Spleen (tissue), 11 donors: ENCODE measurements around the gene TMEM132C. TPM values are rescaled to one million over a fixed set of nuclear protein-coding genes. Genes with fewer than 3 reads are reported as not detected.

ENCODE experiments used
- DNase-seq: peaks from one replicate; pipeline ENCODE4 v3.0.0-alpha.2; 2020
- H3K27ac ChIP-seq, 8 donors: fragments of 200-600 bp; sonication (generic) in 7 of 8; 1 replicate in 4 of 8; 2 replicates in 4 of 8; pipeline versions ENCODE4 v1.5.0 to v1.8.0; 2016 to 2021; ENCODE audit warnings: inconsistent platforms in 4 of 8, mild to moderate bottlenecking in 4 of 8, moderate library complexity in 1 of 8
- H3K27me3 ChIP-seq, 7 donors: fragments of 200-600 bp; sonication (generic) in 6 of 7; replicated peaks in 1 of 7; 1 replicate in 4 of 7; 2 replicates in 3 of 7; pipeline versions ENCODE4 v1.5.0 to v1.8.0; 2016 to 2021; ENCODE audit warnings: inconsistent platforms in 3 of 7, mild to moderate bottlenecking in 1 of 7
- H3K36me3 ChIP-seq, 6 donors: fragments of 200-600 bp; sonication (generic) in 5 of 6; 1 replicate in 4 of 6; 2 replicates in 2 of 6; pipeline versions ENCODE4 v1.5.0 to v1.8.0; 2016 to 2021; ENCODE audit warnings: inconsistent platforms in 2 of 6
- H3K4me1 ChIP-seq, 6 donors: fragments of 200-600 bp; sonication (generic) in 5 of 6; 1 replicate in 3 of 6; 2 replicates in 3 of 6; pipeline versions ENCODE4 v1.5.0 to v1.8.0; 2016 to 2021; ENCODE audit warnings: inconsistent platforms in 3 of 6
- H3K4me3 ChIP-seq, 8 donors: fragments of 200-600 bp; sonication (generic) in 7 of 8; 1 replicate in 4 of 8; 2 replicates in 4 of 8; pipeline versions ENCODE4 v1.5.0 to v1.8.0; 2016 to 2021; ENCODE audit warnings: inconsistent platforms in 4 of 8, mild to moderate bottlenecking in 4 of 8, moderate library complexity in 2 of 8
- H3K9me3 ChIP-seq, 8 donors: fragments of 200-600 bp; sonication (generic) in 7 of 8; 1 replicate in 4 of 8; 2 replicates in 4 of 8; pipeline versions ENCODE4 v1.5.0 to v1.8.0; 2016 to 2021; ENCODE audit warnings: inconsistent platforms in 4 of 8
- CTCF ChIP-seq, 11 experiments: fragments of 200-600 bp in 7 of 11; fragments of 450-650 bp in 4 of 11; sonication (generic) in 4 of 11; IDR thresholded peaks in 8 of 11; conservative IDR thresholded peaks in 3 of 11; 1 replicate in 7 of 11; 2 replicates in 4 of 11; pipeline versions ENCODE4 v1.4.0 to v1.8.0; 2016 to 2021; ENCODE audit warnings: antibody characterized with exemption in 11 of 11, inconsistent platforms in 4 of 11, mild to moderate bottlenecking in 1 of 11
- POLR2A ChIP-seq, 3 donors: fragments of 450-650 bp; IDR thresholded peaks; one replicate each; pipeline ENCODE4 v1.5.1; 2017; ENCODE audit warnings: antibody characterized with exemption in 3 of 3, mild to moderate bottlenecking in 1 of 3
- POLR2AphosphoS5 ChIP-seq, 3 donors: sonication (generic); formaldehyde crosslinking; IDR thresholded peaks; one replicate each; pipeline ENCODE4 v1.5.1; 2017; ENCODE audit warnings: antibody characterized with exemption in 3 of 3
- WGBS, 5 donors: extraction: QIAGEN DNeasy Blood & Tissue Kit in 3 of 5; methylation state at CpG; one replicate each; pipeline versions ENCODE4 v1.1.5 to v1.1.7; 2013 to 2018; 5-methylcytosine and 5-hydroxymethylcytosine counted together
- intact Hi-C: fragments of 100-400 bp; cut with DNase I; formaldehyde crosslinking; loops from one replicate; pipeline ENCODE4 v1.15.0; 2023; ENCODE audit warnings: low total_unique reads
- polyA plus RNA-seq, 3 donors: library from polyadenylated mRNA; stranded (reverse); fragments of 200-250 nt; gene quantifications; one replicate each; pipeline ENCODE4 v1.2.1, GENCODE V29; 2013
- total RNA-seq, 7 donors: library from RNA; depleted of rRNA in 3 of 7; stranded (reverse); fragments of >200 nt in 3 of 7; fragmentation: NEBNext Ultra II Directional in 4 of 7; extraction: Animal tissue kit (Norgen Biotek cat#: 25700) in 4 of 7; gene quantifications; one replicate each; pipeline versions ENCODE4 v1.1.0 to v1.2.1, GENCODE V29; 2016 to 2021
- donor health status: healthy with polysubstance abuse.
- donor health status: DM: no; HTN: no; CAD: no; lungs with moderate emphysema.
- donor health status: DM: no; HTN: no; CAD: no.
- donor health status: Bipolar disorder and iron deficiency.
- donor health status: healthy.
- donor health status: DM: no; HTN: no; CAD: no.
- donor health status: DM: yes; HTN: yes; CAD: no.

Gene TMEM132C
- total and polyA plus RNA-seq, 10 donors: 0.08 to 0.83 (median 0.25) TPM; not detected in 4

DNA sequence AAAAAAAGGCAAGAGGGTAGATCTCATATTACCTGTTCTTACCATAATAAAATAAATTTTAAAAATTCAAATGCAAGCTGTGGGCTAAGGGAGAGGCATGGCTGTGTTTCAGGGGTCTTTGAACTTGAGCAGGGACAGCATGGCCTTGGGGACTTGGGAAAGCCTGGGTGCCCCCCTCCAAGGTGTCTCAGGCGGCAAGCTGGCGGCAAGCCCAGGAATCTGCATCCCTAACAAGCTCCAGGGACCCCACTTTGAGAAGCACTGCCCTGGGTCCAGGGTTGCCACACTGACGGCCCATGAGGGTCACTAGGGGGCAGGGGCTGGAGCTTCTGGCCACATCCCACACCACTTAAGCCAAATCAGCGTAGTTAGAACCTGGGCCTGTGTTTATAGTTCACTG is 363.0 kb downstream of the TMEM132C start:
- 71 to 92% (median 81%) methylated on average over 4 of the region's 4 CpGs for WGBS, 5 donors
- Histone ChIP-seq H3K27ac (no peak overlapping the region), H3K9me3 (peaks cover 0 to 23% (median 8%) of the 10 kb centered on the region in 8 donors), H3K4me1 (no peaks in the 10 kb centered on the region), H3K27me3 (peaks cover 0 to 9% (median 0%) of the 10 kb centered on the region in 7 donors), H3K36me3 (no peaks in the 10 kb centered on the region), H3K4me3 (no peak overlapping the region)
- intact Hi-C loops: no loop called here
- TF ChIP-seq POLR2AphosphoS5 (IDR thresholded peaks at IDR 0.05) (no peak), CTCF (IDR thresholded peaks at IDR 0.05 in 8 of 11, conservative IDR thresholded peaks at IDR 0.05 in 3 of 11) (no peak), POLR2A (IDR thresholded peaks at IDR 0.05) (no peak)
- no peak for DNase-seq

DNA sequence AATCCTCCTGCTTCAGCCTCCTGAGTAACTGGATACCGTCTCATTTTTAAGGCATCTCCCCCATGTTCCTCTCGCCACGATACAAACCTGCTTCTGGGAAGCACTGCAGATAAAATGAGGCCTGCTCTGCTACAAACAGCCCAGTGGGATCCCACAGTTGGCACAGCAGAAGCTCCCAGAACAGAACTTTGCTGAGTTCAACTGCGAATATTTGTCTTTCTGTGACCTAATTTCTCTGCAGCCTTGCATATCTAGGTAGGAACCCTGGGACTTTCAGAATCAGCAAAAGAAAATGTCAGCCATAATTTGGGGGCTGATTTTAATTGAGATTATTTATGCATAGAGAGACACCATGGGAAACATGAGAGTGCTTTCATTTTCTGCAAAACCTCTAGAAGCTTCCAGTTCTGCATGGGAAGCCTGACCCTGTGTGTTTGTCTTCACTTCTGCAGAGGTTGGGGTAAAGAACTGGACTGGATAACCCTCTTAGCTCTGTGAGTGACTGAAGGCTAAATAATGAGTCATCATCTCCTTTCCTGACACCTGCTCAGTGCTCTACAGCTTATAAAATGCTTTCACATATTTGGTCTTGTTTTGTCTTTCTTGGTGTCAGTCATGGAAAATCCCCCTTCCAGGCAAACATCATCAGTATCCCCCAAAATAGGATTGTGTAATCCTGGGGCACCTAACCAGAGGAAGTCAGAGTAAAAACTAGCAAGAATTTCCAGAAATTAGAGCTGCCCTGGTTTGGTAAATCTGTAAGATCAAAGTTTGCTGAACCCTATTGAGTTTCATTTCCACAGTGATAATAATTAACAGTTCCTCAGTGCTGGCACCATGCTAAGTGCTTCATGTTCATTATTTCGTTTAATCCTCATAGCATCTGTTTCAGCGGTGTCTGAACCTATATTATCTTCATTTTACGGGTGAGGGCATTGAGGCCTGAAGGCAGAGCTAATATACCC is 371.0 kb downstream of the TMEM132C start:
- 81 to 94% (median 86%) methylated on average over 7 of the region's 7 CpGs for WGBS, 5 donors
- no peak for DNase-seq
- TF ChIP-seq POLR2A (IDR thresholded peaks at IDR 0.05) (no peak), POLR2AphosphoS5 (IDR thresholded peaks at IDR 0.05) (no peak), CTCF (IDR thresholded peaks at IDR 0.05 in 8 of 11, conservative IDR thresholded peaks at IDR 0.05 in 3 of 11) (no peak)
- Histone ChIP-seq H3K27ac (no peak overlapping the region), H3K27me3 (peaks cover 0 to 8% (median 0%) of the 10 kb centered on the region in 7 donors), H3K4me3 (no peak overlapping the region), H3K4me1 (no peaks in the 10 kb centered on the region), H3K9me3 (peaks cover 0 to 5% (median 2%) of the 10 kb centered on the region in 8 donors), H3K36me3 (no peaks in the 10 kb centered on the region)
- intact Hi-C loops: no loop called here

- H3K4me1 ChIP-seq: no peaks in the 10 kb centered on the region
- peaks cover 0 to 8% (median 0%) of the 10 kb centered on the region in 7 donors for H3K27me3 ChIP-seq
- no peak for TF ChIP-seq POLR2AphosphoS5 (IDR thresholded peaks at IDR 0.05)
- TF ChIP-seq POLR2A (IDR thresholded peaks at IDR 0.05): no peak
- no peak for TF ChIP-seq CTCF (IDR thresholded peaks at IDR 0.05 in 8 of 11, conservative IDR thresholded peaks at IDR 0.05 in 3 of 11)
- H3K9me3 ChIP-seq: no peaks in the 10 kb centered on the region
- H3K27ac ChIP-seq: no peak overlapping the region
- intact Hi-C loops: no loop called here
- no peak overlapping the region for H3K4me3 ChIP-seq
- no peak for DNase-seq
- no peaks in the 10 kb centered on the region for H3K36me3 ChIP-seq
These were observed 372.1 kb downstream of the TMEM132C start for GRCh38 chr12:128639089-128639488.

DNA sequence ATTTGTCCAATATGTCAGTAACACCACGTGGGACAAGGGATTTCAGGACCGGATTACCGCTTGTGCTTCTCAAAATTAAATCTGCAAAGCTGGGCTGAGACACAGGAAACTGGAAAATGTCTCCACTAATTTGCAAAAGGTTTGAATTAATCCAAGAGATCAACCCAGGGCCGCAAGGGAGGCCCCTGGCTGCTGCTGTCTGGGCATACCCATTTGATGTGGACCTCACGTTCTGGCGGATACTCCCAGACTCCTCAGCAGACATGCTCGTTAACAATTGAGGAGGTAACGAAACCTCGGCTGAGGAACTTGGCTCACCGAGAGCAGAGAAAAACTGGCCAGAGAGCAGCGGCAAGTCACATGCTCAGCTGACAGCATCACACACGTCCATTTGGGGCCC is 376.2 kb downstream of the TMEM132C start:
- TF ChIP-seq CTCF (IDR thresholded peaks at IDR 0.05 in 8 of 11, conservative IDR thresholded peaks at IDR 0.05 in 3 of 11): no peak
- intact Hi-C loops: loop anchor here (10.0 kb wide), 1 partner anchor 1272 kb away; no protein-coding TSS in a partner anchor
- H3K4me1 ChIP-seq: no peaks in the 10 kb centered on the region
- H3K4me3 ChIP-seq: no peak overlapping the region
- H3K36me3 ChIP-seq: no peaks in the 10 kb centered on the region
- DNase-seq: no peak
- peaks cover 0 to 8% (median 0%) of the 10 kb centered on the region in 7 donors for H3K27me3 ChIP-seq
- H3K9me3 ChIP-seq: no peaks in the 10 kb centered on the region
- no peak overlapping the region for H3K27ac ChIP-seq
- WGBS, 5 donors: 71 to 77% (median 76%) methylated on average over 12 of the region's 12 CpGs
